Measurements from ENCODE around the gene MAD2L1BP. TPM values are rescaled to one million over a fixed set of nuclear protein-coding genes. Genes with fewer than 3 reads are reported as not detected.

Gene MAD2L1BP
- polyA plus RNA-seq, 3 donors: 29.4 to 30.5 (median 30.5) TPM

- no peak for DNase-seq (ENCODE audit: low read depth in 3 of 3, low spot score in 2 of 3)
These were observed 44.9 kb downstream of the MAD2L1BP start for GRCh38 chr6:43680308-43681200.

GRCh38 chr6:43681303-43681702 lies 45.7 kb downstream of the MAD2L1BP start:
- no peak for DNase-seq (ENCODE audit: low read depth in 3 of 3, low spot score in 2 of 3)

- no peak for DNase-seq (ENCODE audit: low read depth in 3 of 3, low spot score in 2 of 3)
These were observed 47.2 kb downstream of the MAD2L1BP start for GRCh38 chr6:43682724-43683429.

GRCh38 chr6:43683708-43684455 lies 48.2 kb downstream of the MAD2L1BP start:
- DNase-seq (ENCODE audit: low read depth in 3 of 3, low spot score in 2 of 3): no peak

GRCh38 chr6:43687079-43687436 lies 51.4 kb downstream of the MAD2L1BP start:
- DNase-seq (ENCODE audit: low read depth in 3 of 3, low spot score in 2 of 3): no peak

- DNase-seq (ENCODE audit: low read depth in 3 of 3, low spot score in 2 of 3): no peak
These were observed 52.1 kb downstream of the MAD2L1BP start, which contains the start of gene MRPS18A for GRCh38 chr6:43687437-43688347. Gene MRPS18A (minus strand): TSS chr6:43687791. CDS start chr6:43687779, 12 bp downstream.

- no peak for DNase-seq (ENCODE audit: low read depth in 3 of 3, low spot score in 2 of 3)
These were observed 53.8 kb downstream of the MAD2L1BP start for GRCh38 chr6:43689421-43689820.

Other genes starting within 250 kb of the MAD2L1BP start
- gene ABCC10, start 208.3 kb upstream of the MAD2L1BP start, polyA plus RNA-seq (ENCODE audit: insufficient read length in 3 of 3): 10 to 100 TPM; 14.9 to 17.5 (median 17.1) TPM
- gene DLK2, start 180.3 kb upstream of the MAD2L1BP start, polyA plus RNA-seq (ENCODE audit: insufficient read length in 3 of 3): under 1 TPM; 0.53 to 0.90 (median 0.75) TPM
- gene TJAP1, start 158.3 kb upstream of the MAD2L1BP start, polyA plus RNA-seq (ENCODE audit: insufficient read length in 3 of 3): 10 to 100 TPM; 28.9 to 29.6 (median 29.0) TPM
- gene LRRC73, start 125.5 kb upstream of the MAD2L1BP start, polyA plus RNA-seq (ENCODE audit: insufficient read length in 3 of 3): 1 to 10 TPM in 2 of 3 donors, under 1 TPM in 1; 0.86 to 1.1 (median 1.0) TPM
- gene YIPF3, start 118.9 kb upstream of the MAD2L1BP start, polyA plus RNA-seq (ENCODE audit: insufficient read length in 3 of 3): 100 to 1,000 TPM; 142 to 152 (median 148) TPM
- gene POLR1C, start 118.8 kb upstream of the MAD2L1BP start, polyA plus RNA-seq (ENCODE audit: insufficient read length in 3 of 3): 10 to 100 TPM; 42.8 to 49.4 (median 49.1) TPM
- 10 to 100 TPM; 45.3 to 50.7 (median 45.9) TPM for gene XPO5, start 59.8 kb upstream of the MAD2L1BP start, polyA plus RNA-seq (ENCODE audit: insufficient read length in 3 of 3)
- gene POLH, start 59.7 kb upstream of the MAD2L1BP start, polyA plus RNA-seq (ENCODE audit: insufficient read length in 3 of 3): 10 to 100 TPM; 20.2 to 24.6 (median 21.5) TPM
- 10 to 100 TPM; 49.8 to 51.1 (median 50.1) TPM for gene GTPBP2, start 6.6 kb upstream of the MAD2L1BP start, polyA plus RNA-seq (ENCODE audit: insufficient read length in 3 of 3)
- gene RSPH9, start 9.2 kb downstream of the MAD2L1BP start, polyA plus RNA-seq (ENCODE audit: insufficient read length in 3 of 3): 1 to 10 TPM; 1.2 to 1.5 (median 1.3) TPM
- gene MRPS18A, start 52.0 kb downstream of the MAD2L1BP start, polyA plus RNA-seq (ENCODE audit: insufficient read length in 3 of 3): 10 to 100 TPM; 45.4 to 48.6 (median 48.5) TPM
- 100 to 1,000 TPM; 276 to 296 (median 286) TPM for gene VEGFA, start 134.4 kb downstream of the MAD2L1BP start, polyA plus RNA-seq (ENCODE audit: insufficient read length in 3 of 3)

Data from right renal cortex interstitium (tissue), 3 donors.